GM03348 (cell line): ENCODE results near the gene ZNF132.
"Not testable (repeated sequence)": the region's sequence is repeated elsewhere in the genome, so short reads cannot be mapped to it uniquely, and the experiment has no call there.

Source experiments
- DNase-seq: peaks from one replicate; pipeline ENCODE4 v3.0.0; 2012; ENCODE audit warnings: low spot score

ZNF132 gene

GRCh38 chr19:58439576-58440554, at the start of gene ZNF132:
Gene ZNF132, minus strand, starts transcription at chr19:58440153. Its CDS starts 332 bp downstream, at chr19:58439821.
- DNase-seq: peak; percentile 98

- not testable (repeated sequence) for DNase-seq
Observed at GRCh38 chr19:58484349-58484748, 44.4 kb upstream of the ZNF132 start.

- no peak for DNase-seq
Observed at GRCh38 chr19:58483776-58484175, 43.8 kb upstream of the ZNF132 start.

- DNase-seq: no peak
Observed at GRCh38 chr19:58482372-58482771, 42.4 kb upstream of the ZNF132 start.

- DNase-seq: no peak
Observed at GRCh38 chr19:58480831-58481230, 40.9 kb upstream of the ZNF132 start.

GRCh38 chr19:58480481-58480830, 40.5 kb upstream of the ZNF132 start:
- DNase-seq: no peak

- no peak for DNase-seq
Observed at GRCh38 chr19:58479736-58480480, 40.0 kb upstream of the ZNF132 start.

- DNase-seq: no peak
Observed at GRCh38 chr19:58479303-58479702, 39.4 kb upstream of the ZNF132 start.

GRCh38 chr19:58477871-58478270, 37.9 kb upstream of the ZNF132 start:
- DNase-seq: no peak

- DNase-seq: no peak
Observed at GRCh38 chr19:58477130-58477529, 37.2 kb upstream of the ZNF132 start.

- peak; percentile 39 for DNase-seq
Observed at GRCh38 chr19:58476498-58477015, 36.6 kb upstream of the ZNF132 start.

- peak; percentile 97 for DNase-seq
Observed at GRCh38 chr19:58475714-58476497, 36.0 kb upstream of the ZNF132 start, which contains the start of gene ZNF446. Gene ZNF446, plus strand, starts transcription at chr19:58476352. Its CDS starts 867 bp downstream, at chr19:58477219.

- DNase-seq: no peak
Observed at GRCh38 chr19:58474997-58475713, 35.2 kb upstream of the ZNF132 start.

GRCh38 chr19:58474291-58474996, 34.5 kb upstream of the ZNF132 start:
- DNase-seq: peak; percentile 55

- no peak for DNase-seq
Observed at GRCh38 chr19:58473775-58474174, 33.8 kb upstream of the ZNF132 start.

GRCh38 chr19:58471736-58472135, 31.8 kb upstream of the ZNF132 start:
- no peak for DNase-seq

GRCh38 chr19:58470837-58471543, 31.0 kb upstream of the ZNF132 start:
- not testable (repeated sequence) for DNase-seq

GRCh38 chr19:58469241-58470013, 29.5 kb upstream of the ZNF132 start:
- DNase-seq: no peak

GRCh38 chr19:58468216-58468839, 28.4 kb upstream of the ZNF132 start:
- DNase-seq: no peak
